Liver (tissue), 3 donors: Measurements from ENCODE around the gene SLC17A9.

Source experiments
- EGR1 ChIP-seq, 2 donors: IDR thresholded peaks; 2 replicates each; pipeline ENCODE4 v1.6.1; 2016 to 2018; ENCODE audit warnings: antibody characterized with exemption in 2 of 2, low read depth in 2 of 2
- GABPA ChIP-seq, 2 donors: IDR thresholded peaks in 1 of 2; conservative IDR thresholded peaks in 1 of 2; 2 replicates each; pipeline ENCODE4 v1.6.1; 2016; ENCODE audit warnings: antibody characterized with exemption in 2 of 2, mild to moderate bottlenecking in 1 of 2, moderate library complexity in 1 of 2
- HNF4A ChIP-seq, 2 donors: conservative IDR thresholded peaks; 2 replicates each; pipeline ENCODE4 v1.6.1; 2016; ENCODE audit warnings: antibody characterized with exemption in 2 of 2, mild to moderate bottlenecking in 2 of 2
- JUND ChIP-seq, 2 donors: IDR thresholded peaks; 2 replicates each; pipeline ENCODE4 v1.6.1; 2016; ENCODE audit warnings: antibody characterized with exemption in 2 of 2
- RAD21 ChIP-seq, 2 donors: IDR thresholded peaks; 2 replicates each; pipeline ENCODE4 v1.6.1; 2016; ENCODE audit warnings: antibody characterized with exemption in 2 of 2, mild to moderate bottlenecking in 2 of 2
- SP1 ChIP-seq: IDR thresholded peaks from 2 replicates; pipeline ENCODE4 v1.6.1; 2018; ENCODE audit warnings: antibody characterized with exemption, mild to moderate bottlenecking
- TAF1 ChIP-seq: conservative IDR thresholded peaks from 2 replicates; pipeline ENCODE4 v1.6.1; 2016; ENCODE audit warnings: antibody characterized with exemption, mild to moderate bottlenecking
- YY1 ChIP-seq: IDR thresholded peaks from 2 replicates; pipeline ENCODE4 v1.6.1; 2016; ENCODE audit warnings: antibody characterized with exemption, mild to moderate bottlenecking
- TF ChIP-seq, protein P1 (sequence below): fragments of 150-350 bp; IDR thresholded peaks from 2 replicates; pipeline ENCODE4 v1.5.1; 2017; ENCODE audit warnings: improper control_type of control experiment, low read depth, low read length; ENCODE audit not compliant: missing input control
- TF ChIP-seq, protein P2 (sequence below): IDR thresholded peaks from 2 replicates; pipeline ENCODE4 v1.6.1; 2016; ENCODE audit warnings: antibody characterized with exemption, mild to moderate bottlenecking
- TF ChIP-seq, protein P3 (sequence below): IDR thresholded peaks from 2 replicates; pipeline ENCODE4 v1.6.1; 2016; ENCODE audit warnings: antibody characterized with exemption
- donor health status: healthy.
- donor health status: healthy.

DNA sequence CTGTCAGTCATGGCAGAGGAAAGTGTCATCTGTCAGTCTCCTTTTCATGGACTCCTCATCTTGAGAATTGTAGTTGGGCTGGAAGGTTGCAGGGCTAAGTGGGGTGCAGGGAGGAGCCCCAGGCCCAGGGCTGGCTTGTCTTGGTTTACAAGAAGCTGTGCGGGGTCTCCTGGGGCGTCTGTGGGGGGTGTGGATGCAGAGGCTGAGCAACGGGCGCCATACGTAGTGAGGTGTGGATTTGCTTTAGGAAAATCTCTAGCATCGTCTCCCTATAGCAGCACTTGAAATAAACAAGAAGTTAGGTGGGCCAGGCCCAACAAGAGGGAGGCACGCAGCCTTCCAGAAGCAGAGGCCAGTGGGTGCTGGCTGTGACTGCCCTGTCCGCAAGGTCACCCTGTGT is 1.8 kb upstream of the SLC17A9 start:
- TF ChIP-seq, protein P1, sequence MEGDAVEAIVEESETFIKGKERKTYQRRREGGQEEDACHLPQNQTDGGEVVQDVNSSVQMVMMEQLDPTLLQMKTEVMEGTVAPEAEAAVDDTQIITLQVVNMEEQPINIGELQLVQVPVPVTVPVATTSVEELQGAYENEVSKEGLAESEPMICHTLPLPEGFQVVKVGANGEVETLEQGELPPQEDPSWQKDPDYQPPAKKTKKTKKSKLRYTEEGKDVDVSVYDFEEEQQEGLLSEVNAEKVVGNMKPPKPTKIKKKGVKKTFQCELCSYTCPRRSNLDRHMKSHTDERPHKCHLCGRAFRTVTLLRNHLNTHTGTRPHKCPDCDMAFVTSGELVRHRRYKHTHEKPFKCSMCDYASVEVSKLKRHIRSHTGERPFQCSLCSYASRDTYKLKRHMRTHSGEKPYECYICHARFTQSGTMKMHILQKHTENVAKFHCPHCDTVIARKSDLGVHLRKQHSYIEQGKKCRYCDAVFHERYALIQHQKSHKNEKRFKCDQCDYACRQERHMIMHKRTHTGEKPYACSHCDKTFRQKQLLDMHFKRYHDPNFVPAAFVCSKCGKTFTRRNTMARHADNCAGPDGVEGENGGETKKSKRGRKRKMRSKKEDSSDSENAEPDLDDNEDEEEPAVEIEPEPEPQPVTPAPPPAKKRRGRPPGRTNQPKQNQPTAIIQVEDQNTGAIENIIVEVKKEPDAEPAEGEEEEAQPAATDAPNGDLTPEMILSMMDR = no peak
- no peak for TF ChIP-seq JUND (IDR thresholded peaks at IDR 0.05)
- TF ChIP-seq YY1 = no peak
- TF ChIP-seq, protein P2, sequence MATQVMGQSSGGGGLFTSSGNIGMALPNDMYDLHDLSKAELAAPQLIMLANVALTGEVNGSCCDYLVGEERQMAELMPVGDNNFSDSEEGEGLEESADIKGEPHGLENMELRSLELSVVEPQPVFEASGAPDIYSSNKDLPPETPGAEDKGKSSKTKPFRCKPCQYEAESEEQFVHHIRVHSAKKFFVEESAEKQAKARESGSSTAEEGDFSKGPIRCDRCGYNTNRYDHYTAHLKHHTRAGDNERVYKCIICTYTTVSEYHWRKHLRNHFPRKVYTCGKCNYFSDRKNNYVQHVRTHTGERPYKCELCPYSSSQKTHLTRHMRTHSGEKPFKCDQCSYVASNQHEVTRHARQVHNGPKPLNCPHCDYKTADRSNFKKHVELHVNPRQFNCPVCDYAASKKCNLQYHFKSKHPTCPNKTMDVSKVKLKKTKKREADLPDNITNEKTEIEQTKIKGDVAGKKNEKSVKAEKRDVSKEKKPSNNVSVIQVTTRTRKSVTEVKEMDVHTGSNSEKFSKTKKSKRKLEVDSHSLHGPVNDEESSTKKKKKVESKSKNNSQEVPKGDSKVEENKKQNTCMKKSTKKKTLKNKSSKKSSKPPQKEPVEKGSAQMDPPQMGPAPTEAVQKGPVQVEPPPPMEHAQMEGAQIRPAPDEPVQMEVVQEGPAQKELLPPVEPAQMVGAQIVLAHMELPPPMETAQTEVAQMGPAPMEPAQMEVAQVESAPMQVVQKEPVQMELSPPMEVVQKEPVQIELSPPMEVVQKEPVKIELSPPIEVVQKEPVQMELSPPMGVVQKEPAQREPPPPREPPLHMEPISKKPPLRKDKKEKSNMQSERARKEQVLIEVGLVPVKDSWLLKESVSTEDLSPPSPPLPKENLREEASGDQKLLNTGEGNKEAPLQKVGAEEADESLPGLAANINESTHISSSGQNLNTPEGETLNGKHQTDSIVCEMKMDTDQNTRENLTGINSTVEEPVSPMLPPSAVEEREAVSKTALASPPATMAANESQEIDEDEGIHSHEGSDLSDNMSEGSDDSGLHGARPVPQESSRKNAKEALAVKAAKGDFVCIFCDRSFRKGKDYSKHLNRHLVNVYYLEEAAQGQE = no peak
- TF ChIP-seq, protein P3, sequence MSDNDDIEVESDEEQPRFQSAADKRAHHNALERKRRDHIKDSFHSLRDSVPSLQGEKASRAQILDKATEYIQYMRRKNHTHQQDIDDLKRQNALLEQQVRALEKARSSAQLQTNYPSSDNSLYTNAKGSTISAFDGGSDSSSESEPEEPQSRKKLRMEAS = no peak
- TF ChIP-seq GABPA (IDR thresholded peaks at IDR 0.05 in 1 of 2, conservative IDR thresholded peaks at IDR 0.05 in 1 of 2) = no peak
- TF ChIP-seq SP1 = no peak
- TF ChIP-seq HNF4A (conservative IDR thresholded peaks at IDR 0.05) = no peak
- TF ChIP-seq TAF1 = no peak
- no peak for TF ChIP-seq EGR1 (IDR thresholded peaks at IDR 0.05; ENCODE audit: low read depth in 2 of 2)
- TF ChIP-seq RAD21 (IDR thresholded peaks at IDR 0.05) = no peak
